GM21447 (cell line): Measurements from ENCODE around the gene IPCEF1.

Experiments
- ATAC-seq: cut with Tn5 transposase; IDR thresholded peaks from one replicate; pipeline ENCODE4 v1.9.1; 2021; ENCODE audit not compliant: unreplicated experiment

IPCEF1 gene

GRCh38 chr6:154297721-154298120 is 58.9 kb downstream of the IPCEF1 start:
- ATAC-seq, result no peak

DNA sequence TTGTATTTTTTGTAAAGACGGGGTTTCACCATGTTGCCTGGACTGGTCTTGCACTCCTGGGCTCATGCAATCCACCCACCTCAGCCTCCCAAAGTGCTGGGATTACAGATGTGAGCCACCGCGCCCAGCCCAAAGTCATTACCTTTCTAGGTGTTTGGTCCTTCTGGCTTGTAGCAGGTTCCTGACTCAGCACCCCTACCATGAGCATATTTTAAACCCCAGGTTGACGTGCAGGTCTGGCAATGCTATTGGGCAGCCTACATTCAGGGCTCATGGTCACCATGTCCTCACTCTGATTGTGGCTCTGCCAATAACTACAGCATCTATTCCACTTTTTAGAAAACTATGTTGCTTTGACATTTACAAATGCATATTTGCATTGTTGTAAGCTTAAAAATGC is 59.4 kb downstream of the IPCEF1 start:
- ATAC-seq, result no peak

DNA sequence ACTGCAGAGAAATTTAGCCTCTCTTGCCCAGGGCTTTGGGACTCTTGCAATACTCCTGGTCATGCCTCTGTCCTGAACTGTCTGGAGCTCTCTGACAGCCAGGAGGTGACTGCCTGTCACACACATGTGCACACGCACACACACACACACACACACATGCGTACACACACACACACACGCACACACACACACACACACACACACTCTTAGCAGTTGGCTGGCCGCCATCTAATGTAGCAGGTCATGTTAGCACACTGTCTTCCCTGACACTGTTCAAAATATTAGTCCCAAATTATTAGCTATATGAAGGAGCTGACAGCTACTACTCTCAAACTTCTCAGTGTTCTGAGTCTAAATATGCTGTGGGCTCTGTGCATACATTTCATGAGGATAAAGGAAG is 60.9 kb downstream of the IPCEF1 start:
- no peak for ATAC-seq

- ATAC-seq, result no peak
These were observed 63.6 kb downstream of the IPCEF1 start for GRCh38 chr6:154292855-154293519.

GRCh38 chr6:154292066-154292465 is 64.5 kb downstream of the IPCEF1 start:
- no peak for ATAC-seq

GRCh38 chr6:154289818-154290508 is 66.6 kb downstream of the IPCEF1 start:
- no peak for ATAC-seq

DNA sequence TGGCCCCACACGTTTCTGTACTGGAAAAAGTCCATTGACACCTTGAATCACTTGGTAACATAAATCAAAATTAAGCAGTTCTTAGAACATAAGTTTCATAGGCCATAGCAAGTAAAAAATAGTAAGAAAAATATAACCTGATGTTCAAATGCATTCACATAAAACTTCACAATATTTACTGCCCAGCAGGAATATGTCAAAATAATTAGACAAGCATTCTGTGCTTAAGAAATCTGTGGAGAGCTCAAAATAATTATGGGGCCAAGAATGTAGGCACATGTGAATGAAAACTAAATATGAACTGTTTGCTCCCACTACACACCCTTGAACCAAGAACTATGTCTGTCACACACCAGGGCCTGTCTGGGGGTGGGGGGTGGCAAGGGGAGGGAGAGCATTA is 70.8 kb downstream of the IPCEF1 start:
- no peak for ATAC-seq

DNA sequence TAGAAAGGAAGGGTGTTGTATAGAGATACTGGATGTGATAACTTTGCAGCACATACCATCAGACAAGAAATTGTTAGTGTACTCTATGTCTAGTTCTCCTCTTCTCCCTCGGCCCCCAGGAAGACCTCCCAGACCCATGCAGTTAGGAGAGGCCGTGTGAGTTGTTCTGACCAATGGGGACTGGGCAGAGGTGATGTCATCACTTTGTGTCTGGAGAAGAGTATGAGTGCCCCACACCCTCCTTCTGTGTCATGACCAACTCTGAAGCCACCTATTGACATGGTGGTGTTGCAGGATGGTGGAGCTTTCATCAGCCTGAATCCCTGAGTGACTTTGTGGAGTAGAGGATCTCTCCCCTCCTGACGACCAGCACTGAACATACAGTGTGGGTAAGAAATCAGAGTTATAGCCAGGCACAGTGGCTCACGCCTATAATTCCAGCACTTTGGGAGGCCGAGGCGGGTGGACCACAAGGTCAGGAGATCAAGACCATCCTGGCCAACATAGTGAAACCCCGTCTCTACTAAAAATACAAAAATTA is 72.2 kb downstream of the IPCEF1 start:
- no peak for ATAC-seq

- ATAC-seq, result no peak
These were observed 76.1 kb downstream of the IPCEF1 start for GRCh38 chr6:154280521-154280920.

DNA sequence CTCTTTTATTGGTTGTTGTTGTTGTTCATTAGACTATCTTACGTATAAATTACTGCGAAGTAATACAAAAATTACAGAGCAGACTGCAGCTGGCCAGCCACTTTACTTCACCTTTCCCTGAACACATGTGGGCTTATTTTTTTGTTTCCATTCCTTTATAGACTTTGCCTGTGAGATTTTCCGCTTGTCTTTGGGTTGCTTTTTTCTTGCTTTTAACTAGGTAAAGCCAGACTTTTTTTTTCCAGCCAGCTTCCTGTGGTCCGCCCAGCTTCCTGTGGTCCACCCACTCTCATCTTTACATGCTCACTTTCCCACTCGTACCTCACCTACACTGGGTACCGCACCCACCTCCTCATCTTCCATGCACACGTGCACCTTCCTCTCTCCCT is 79.0 kb downstream of the IPCEF1 start:
- ATAC-seq, result no peak

DNA sequence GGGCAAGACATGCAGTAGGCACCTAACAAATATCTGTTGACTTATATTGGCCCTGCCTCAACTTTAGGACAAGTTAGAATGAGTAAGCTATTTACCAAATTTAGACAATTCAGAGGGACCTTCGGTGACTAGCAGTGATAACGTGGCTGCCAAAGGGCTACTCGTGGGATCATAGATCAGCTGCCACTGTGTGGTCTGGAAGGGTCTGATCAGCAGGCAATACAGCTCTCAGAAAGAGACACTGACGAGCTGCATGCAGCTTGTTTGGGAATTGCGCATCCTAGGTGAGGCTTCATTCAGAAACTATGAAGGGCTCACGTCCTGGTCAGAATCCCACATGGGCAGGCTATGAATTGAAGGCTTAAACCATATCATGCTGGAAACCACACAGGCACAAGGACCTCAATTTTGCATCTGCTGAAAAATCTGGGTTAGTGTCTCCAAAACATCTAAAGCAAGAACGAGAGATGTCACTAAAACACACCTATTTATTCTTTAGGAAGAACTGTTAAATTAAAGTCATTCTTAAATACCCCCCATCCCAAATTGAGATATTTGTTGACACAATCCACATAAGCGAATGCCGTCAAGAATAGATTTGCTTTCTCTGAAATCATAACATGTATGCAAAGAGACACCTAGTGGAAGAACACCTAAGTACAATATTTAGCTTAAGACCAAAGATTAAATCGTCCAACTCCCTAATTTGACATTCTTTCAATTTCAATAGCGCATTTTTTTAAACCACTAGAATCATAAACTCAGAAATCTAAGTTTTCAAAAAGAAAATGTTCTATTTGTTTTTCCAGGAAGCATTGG is 79.6 kb downstream of the IPCEF1 start:
- no peak for ATAC-seq

GRCh38 chr6:154274168-154274567 is 82.4 kb downstream of the IPCEF1 start:
- ATAC-seq, result no peak

- ATAC-seq, result no peak
These were observed 88.1 kb downstream of the IPCEF1 start for GRCh38 chr6:154268486-154268885.

- ATAC-seq, result peak; percentile 48
These were observed 89.0 kb downstream of the IPCEF1 start for GRCh38 chr6:154267508-154268106.

- peak; percentile 39 for ATAC-seq
These were observed 90.0 kb downstream of the IPCEF1 start for GRCh38 chr6:154266560-154267099.

DNA sequence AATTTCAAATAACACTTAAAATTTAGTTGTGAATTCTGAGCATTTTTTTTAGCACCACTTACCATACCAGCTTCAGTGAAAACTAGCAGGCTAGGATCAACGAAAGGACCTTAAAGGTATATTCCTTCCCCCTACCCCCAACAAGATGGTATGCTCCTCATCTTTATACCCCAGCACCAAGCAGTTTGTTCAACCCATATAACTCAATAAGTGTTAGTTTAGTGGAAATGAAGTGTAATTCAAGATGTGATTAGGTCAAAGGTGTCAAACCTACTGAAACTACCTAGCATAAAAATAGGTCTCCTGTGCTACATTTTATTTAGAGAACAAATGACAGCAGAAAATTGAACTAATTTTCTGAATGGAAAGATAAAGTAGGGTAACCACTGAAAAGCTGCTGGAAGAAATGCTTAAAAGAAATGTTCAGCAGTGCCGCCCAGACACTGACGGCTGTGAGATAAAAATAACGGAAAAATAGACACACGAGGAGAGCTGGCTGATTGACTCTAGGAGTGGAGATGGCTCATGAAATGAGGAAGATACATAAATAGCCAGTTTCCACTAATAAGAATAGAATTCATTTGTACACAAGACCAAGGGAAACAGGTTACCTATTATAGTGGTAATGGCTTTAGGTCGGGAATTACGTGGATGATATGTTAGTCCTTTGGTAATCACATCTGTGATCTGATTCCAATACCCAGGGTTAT is 94.8 kb downstream of the IPCEF1 start:
- ATAC-seq, result peak; percentile 19

- ATAC-seq, result peak; percentile 78
These were observed 98.4 kb downstream of the IPCEF1 start for GRCh38 chr6:154258064-154258757.

DNA sequence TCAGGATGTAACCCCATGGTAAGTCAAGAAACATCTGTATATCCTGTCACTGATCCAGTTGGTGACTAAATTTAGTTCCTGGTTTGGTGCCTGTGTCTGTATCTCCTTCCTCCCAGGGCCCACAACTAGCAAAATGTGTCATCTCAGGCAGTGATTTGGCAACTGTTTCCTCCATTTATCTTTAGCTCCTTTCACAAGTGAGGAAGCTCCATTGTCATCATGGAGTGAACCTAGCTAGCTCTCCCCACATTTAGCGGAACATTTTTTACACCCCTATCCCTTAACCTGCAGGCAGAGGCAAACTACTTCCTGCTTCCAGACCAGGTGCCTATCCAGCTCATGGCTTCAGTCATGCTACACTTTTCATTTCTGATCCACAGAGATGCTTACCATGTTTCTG is 99.5 kb downstream of the IPCEF1 start:
- no peak for ATAC-seq

GRCh38 chr6:154252678-154253077 is 103.9 kb downstream of the IPCEF1 start:
- no peak for ATAC-seq

DNA sequence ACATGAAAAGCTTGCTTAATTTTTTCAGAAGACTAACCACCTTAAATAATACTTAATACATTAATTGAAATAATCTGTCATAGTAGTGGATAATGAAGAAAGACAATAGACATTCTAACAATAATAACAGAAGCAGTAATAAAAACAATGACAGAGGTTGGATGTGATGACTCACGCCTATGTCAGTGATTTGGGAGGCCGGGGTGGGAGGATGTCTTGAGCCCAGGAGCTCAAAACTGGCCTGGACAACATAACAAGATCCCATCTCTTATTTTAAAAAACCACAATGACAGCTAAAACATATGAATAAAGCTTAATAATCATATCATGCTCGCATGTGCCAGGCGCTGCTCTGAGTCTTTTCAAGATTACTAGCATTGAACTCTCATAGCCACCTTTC is 105.5 kb downstream of the IPCEF1 start:
- no peak for ATAC-seq
